GM12878 (cell line): ENCODE results near the gene SEM1. TPM values are rescaled to one million over a fixed set of nuclear protein-coding genes. Genes with fewer than 3 reads are reported as not detected.

ENCODE experiments used
- ATAC-seq: fragments of 200-7000 bp; cut with Tn5 transposase; 3 replicates; pipeline ENCODE4 v1.9.1; 2020; ENCODE audit warnings: mild to moderate bottlenecking, moderate library complexity
- BruUV-seq: library from RNA; stranded (reverse); fragments of 400-500 nt; replicated peaks from 2 replicates; lab custom pipeline; 2021; lab: Mats Ljungman, UMichigan
- CTCF ChIA-PET: fragments of 300-600 bp; sonication (Branson Sonifier 250); formaldehyde crosslinking; extraction: SDS; loops from one replicate; lab custom pipeline; 2021; ENCODE audit warnings: inconsistent platforms; lab: Yijun Ruan, JAX
- POLR2A ChIA-PET: fragments of 350-600 bp; formaldehyde crosslinking; extraction: SDS; loops from one replicate; lab custom pipeline; 2021; ENCODE audit warnings: inconsistent platforms; lab: Charles Lee
- RAD21 ChIA-PET: fragments of 300-600 bp; sonication (Branson Sonifier 250); formaldehyde crosslinking; loops from one replicate; lab custom pipeline; 2023; ENCODE audit warnings: antibody characterized with exemption; ENCODE audit not compliant: unreplicated experiment; lab: Charles Lee
- SMC1A ChIA-PET: fragments of 300-600 bp; sonication (Branson Sonifier 250); formaldehyde crosslinking; loops from one replicate; lab custom pipeline; 2023; ENCODE audit not compliant: unreplicated experiment, uncharacterized antibody; lab: Charles Lee
- DNase-seq: peaks from one replicate; pipeline ENCODE4 v3.0.0-alpha.2; 2011; ENCODE audit warnings: low read depth, low spot score
- FAIRE-seq: peaks from 3 replicates; lab custom pipeline; 2011; peaks lifted over from hg19 to GRCh38; lab: Jason Lieb, UNC
- H2AFZ ChIP-seq: 2 replicates; pipeline ENCODE4 v1.6.0; 2011; ENCODE audit warnings: low read depth, low read length, control low read depth; ENCODE audit not compliant: control insufficient read depth
- H3K27ac ChIP-seq: 2 replicates; pipeline ENCODE4 v1.5.1; 2011; ENCODE audit warnings: control low read depth; ENCODE audit not compliant: control insufficient read depth, insufficient read depth
- H3K27me3 ChIP-seq, 2 experiments: replicated peaks in 1 of 2; 2 replicates each; pipeline versions ENCODE4 v1.6.0 to v1.6.1; 2011; ENCODE audit warnings: low read length in 1 of 2; ENCODE audit not compliant: control insufficient read depth in 2 of 2, insufficient read depth in 2 of 2
- H3K36me3 ChIP-seq, 2 experiments: 2 replicates each; pipeline ENCODE4 v1.5.1; 2011; ENCODE audit warnings: low read length in 1 of 2; ENCODE audit not compliant: control insufficient read depth in 2 of 2, insufficient read depth in 2 of 2
- H3K4me1 ChIP-seq: 2 replicates; pipeline ENCODE4 v1.6.1; 2011; ENCODE audit warnings: mild to moderate bottlenecking, low read length, moderate library complexity, mixed read lengths; ENCODE audit not compliant: control insufficient read depth, insufficient read depth
- H3K4me2 ChIP-seq: 2 replicates; pipeline ENCODE4 v1.6.0; 2011; ENCODE audit warnings: control low read depth; ENCODE audit not compliant: control insufficient read depth, insufficient read depth
- H3K4me3 ChIP-seq: fragments of 200-600 bp; sonication (generic); 2 replicates; pipeline ENCODE4 v1.5.1; 2016
- H3K79me2 ChIP-seq: 2 replicates; pipeline ENCODE4 v1.6.0; 2011; ENCODE audit warnings: low read length; ENCODE audit not compliant: control insufficient read depth, insufficient read depth
- H3K9ac ChIP-seq: 2 replicates; pipeline ENCODE4 v1.8.0; 2011; ENCODE audit warnings: low read length, control low read depth, mixed read lengths; ENCODE audit not compliant: control insufficient read depth, insufficient read depth
- H3K9me3 ChIP-seq: replicated peaks from 3 replicates; pipeline ENCODE4 v1.5.1; 2011; ENCODE audit warnings: mild to moderate bottlenecking, low read length; ENCODE audit not compliant: control insufficient read depth, insufficient read depth
- H4K20me1 ChIP-seq: 2 replicates; pipeline ENCODE4 v1.6.0; 2011; ENCODE audit not compliant: control insufficient read depth, insufficient read depth
- CHD2 ChIP-seq: IDR thresholded peaks from 2 replicates; pipeline ENCODE4 v1.6.1; 2011; ENCODE audit warnings: low read depth, low read length, improper control_type of control experiment, borderline replicate concordance
- MTA2 ChIP-seq: fragments of 450-650 bp; IDR thresholded peaks from 2 replicates; pipeline ENCODE4 v1.6.1; 2016; ENCODE audit warnings: low read depth, mild to moderate bottlenecking, moderate library complexity
- SMC3 ChIP-seq: IDR thresholded peaks from 2 replicates; pipeline ENCODE4 v1.6.1; 2011; ENCODE audit warnings: low read length, improper control_type of control experiment, borderline replicate concordance
- SP1 ChIP-seq: IDR thresholded peaks from one replicate; pipeline ENCODE4 v1.6.1; 2011; ENCODE audit warnings: low read depth, low read length
- WGBS: methylation state at CpG from one replicate; pipeline ENCODE4 v1.1.6; 2016; ENCODE audit warnings: low lambda C conversion rate; ENCODE audit not compliant: insufficient replicate concordance, insufficient coverage; ENCODE audit errors: missing lambda C conversion rate; 5-methylcytosine and 5-hydroxymethylcytosine counted together
- in situ Hi-C: fragments of 300-500 bp; cut with MboI; formaldehyde crosslinking; loops from 9 replicates; pipeline ENCODE4 v1.14.3; 2018; ENCODE audit warnings: mixed read lengths
- intact Hi-C: fragments of 100-400 bp; cut with micrococcal nuclease; formaldehyde crosslinking; loops from one replicate; pipeline ENCODE4 v1.14.2; 2022; ENCODE audit not compliant: unreplicated experiment
- polyA plus RNA-seq, 11 experiments: library from polyadenylated mRNA; depleted of rRNA in 4 of 11; unstranded in 6 of 11; stranded (reverse) in 5 of 11; fragments of >200 nt; fragmentation: Nextera tagmentation in 4 of 11; fragmentation: Illumina TruSeq in 1 of 11; extraction: Ambion mirVana in 4 of 11; extraction: Trizol in 1 of 11; gene quantifications; 1 replicate in 1 of 11; 2 replicates in 10 of 11; pipeline versions ENCODE4 v1.2.1 to v1.2.3, GENCODE V29; 2011 to 2016; ENCODE audit warnings: inconsistent platforms in 2 of 11, missing spikeins in 2 of 11, low read depth in 1 of 11
- total RNA-seq, 4 experiments: library from RNA; depleted of rRNA in 3 of 4; stranded (reverse); fragments of >200 nt in 3 of 4; fragmentation: Illumina TruSeq in 1 of 4; extraction: Trizol in 1 of 4; gene quantifications; 2 replicates each; pipeline versions ENCODE4 v1.2.1 to v1.2.3, GENCODE V29; 2013 to 2021
- TF ChIP-seq, protein P1 (sequence below): fragments of 450-650 bp; IDR thresholded peaks from 2 replicates; pipeline ENCODE4 v1.6.1; 2018; ENCODE audit warnings: mild to moderate bottlenecking, low read depth, moderate library complexity; ENCODE audit not compliant: partially characterized antibody

SEM1 gene
- total and polyA plus RNA-seq, 10 of the 15 experiments (the other 5 are each of a cell fraction or from before 2014, with no cell fraction given): 44.6 to 606 (median 356) TPM

DNA sequence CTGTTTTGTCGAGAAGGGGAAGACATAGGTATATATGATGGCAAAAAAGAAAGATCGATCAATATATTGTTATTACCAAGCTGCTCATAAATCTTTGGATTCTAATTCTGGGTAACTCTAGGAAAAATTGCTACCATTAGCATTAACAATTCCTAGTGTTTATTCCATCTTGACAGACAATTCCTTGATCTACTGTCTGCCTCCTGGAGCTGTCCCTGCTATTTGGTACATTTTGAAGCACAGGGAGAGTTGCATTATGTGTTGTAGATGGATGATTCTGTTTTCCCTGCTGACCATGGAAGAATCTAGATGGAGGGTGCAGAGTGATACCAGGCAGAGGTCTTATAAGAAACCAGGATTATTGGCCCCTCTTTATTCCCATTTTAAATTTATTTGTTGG, 29.1 kb upstream of the SEM1 start:
- in situ Hi-C loops: no loop called here
- Histone ChIP-seq H3K4me3 (no peak overlapping the region), H4K20me1 (no peaks in the 10 kb centered on the region), H3K4me1 (no peaks in the 10 kb centered on the region), H3K27ac (no peak overlapping the region), H3K9me3 (no peaks in the 10 kb centered on the region), H3K79me2 (no peaks in the 10 kb centered on the region), H3K4me2 (no peak overlapping the region), H3K27me3 (peaks cover 2 to 4% of the 10 kb centered on the region in 2 experiments; a peak in 2 of 4 replicates), H2AFZ (no peak overlapping the region), H3K36me3 (no peaks in the 10 kb centered on the region), H3K9ac (no peak overlapping the region)
- POLR2A ChIA-PET: no interaction called here
- CTCF ChIA-PET: no interaction called here
- FAIRE-seq (no peak), ATAC-seq (no peak), DNase-seq (no peak)
- 23% methylated on average over 2 of the region's 2 CpGs for WGBS
- SMC1A ChIA-PET: no interaction called here
- TF ChIP-seq SMC3: no peak
- TF ChIP-seq, protein P1, sequence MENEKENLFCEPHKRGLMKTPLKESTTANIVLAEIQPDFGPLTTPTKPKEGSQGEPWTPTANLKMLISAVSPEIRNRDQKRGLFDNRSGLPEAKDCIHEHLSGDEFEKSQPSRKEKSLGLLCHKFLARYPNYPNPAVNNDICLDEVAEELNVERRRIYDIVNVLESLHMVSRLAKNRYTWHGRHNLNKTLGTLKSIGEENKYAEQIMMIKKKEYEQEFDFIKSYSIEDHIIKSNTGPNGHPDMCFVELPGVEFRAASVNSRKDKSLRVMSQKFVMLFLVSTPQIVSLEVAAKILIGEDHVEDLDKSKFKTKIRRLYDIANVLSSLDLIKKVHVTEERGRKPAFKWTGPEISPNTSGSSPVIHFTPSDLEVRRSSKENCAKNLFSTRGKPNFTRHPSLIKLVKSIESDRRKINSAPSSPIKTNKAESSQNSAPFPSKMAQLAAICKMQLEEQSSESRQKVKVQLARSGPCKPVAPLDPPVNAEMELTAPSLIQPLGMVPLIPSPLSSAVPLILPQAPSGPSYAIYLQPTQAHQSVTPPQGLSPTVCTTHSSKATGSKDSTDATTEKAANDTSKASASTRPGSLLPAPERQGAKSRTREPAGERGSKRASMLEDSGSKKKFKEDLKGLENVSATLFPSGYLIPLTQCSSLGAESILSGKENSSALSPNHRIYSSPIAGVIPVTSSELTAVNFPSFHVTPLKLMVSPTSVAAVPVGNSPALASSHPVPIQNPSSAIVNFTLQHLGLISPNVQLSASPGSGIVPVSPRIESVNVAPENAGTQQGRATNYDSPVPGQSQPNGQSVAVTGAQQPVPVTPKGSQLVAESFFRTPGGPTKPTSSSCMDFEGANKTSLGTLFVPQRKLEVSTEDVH: no peak
- no peak for TF ChIP-seq SP1
- no peak for TF ChIP-seq MTA2
- TF ChIP-seq CHD2: no peak
- BruUV-seq: no TSS peak
- RAD21 ChIA-PET: no interaction called here
- intact Hi-C loops: no loop called here
